PC-9 (cell line): ENCODE measurements around the gene CTNNA3. TPM values are rescaled to one million over a fixed set of nuclear protein-coding genes. Genes with fewer than 3 reads are reported as not detected.

Experiments used
- BruUV-seq: library from RNA; stranded (reverse); fragments of 400-500 nt; replicated peaks from 2 replicates; lab custom pipeline; 2021; lab: Mats Ljungman, UMichigan
- CTCF ChIA-PET: fragments of 300-600 bp; sonication (Branson Sonifier 250); formaldehyde crosslinking; loops from one replicate; lab custom pipeline; 2022; ENCODE audit warnings: antibody characterized with exemption; lab: Charles Lee
- POLR2A ChIA-PET: fragments of 300-600 bp; sonication (Branson Sonifier 250); formaldehyde crosslinking; loops from one replicate; lab custom pipeline; 2022; ENCODE audit warnings: antibody characterized with exemption; ENCODE audit not compliant: unreplicated experiment; lab: Charles Lee
- DNase-seq, 2 experiments: peaks; one replicate each; pipeline versions ENCODE4 v3.0.0 to v3.0.0-alpha.2; 2015 to 2022; ENCODE audit warnings: mixed read lengths in 1 of 2
- H2AFZ ChIP-seq: fragments of 200-600 bp; sonication (generic); 2 replicates; pipeline ENCODE4 v1.8.1; 2017; ENCODE audit warnings: antibody characterized with exemption
- H3F3A ChIP-seq: fragments of 200-600 bp; sonication (generic); 2 replicates; pipeline ENCODE4 v1.8.1; 2017; ENCODE audit warnings: antibody characterized with exemption, mild to moderate bottlenecking, low read depth; ENCODE audit not compliant: insufficient read depth
- H3K27ac ChIP-seq: fragments of 200-600 bp; sonication (generic); 2 replicates; pipeline ENCODE4 v1.6.1; 2016; ENCODE audit warnings: mixed run types
- H3K27me3 ChIP-seq: fragments of 200-600 bp; sonication (generic); 2 replicates; pipeline ENCODE4 v1.6.1; 2016; ENCODE audit warnings: low read depth, mixed run types; ENCODE audit not compliant: insufficient read depth
- H3K36me3 ChIP-seq: fragments of 200-600 bp; sonication (generic); 2 replicates; pipeline ENCODE4 v1.6.1; 2016; ENCODE audit warnings: low read depth, mixed run types
- H3K4me1 ChIP-seq: fragments of 200-600 bp; sonication (generic); replicated peaks from 2 replicates; pipeline ENCODE4 v1.6.1; 2016; ENCODE audit warnings: mixed run types; ENCODE audit not compliant: insufficient read depth
- H3K4me2 ChIP-seq: fragments of 200-600 bp; sonication (generic); 2 replicates; pipeline ENCODE4 v1.6.1; 2017; ENCODE audit warnings: mixed run types
- H3K4me3 ChIP-seq: fragments of 200-600 bp; sonication (generic); 2 replicates; pipeline ENCODE4 v1.6.1; 2016; ENCODE audit warnings: mixed run types
- H3K79me2 ChIP-seq: fragments of 200-600 bp; sonication (generic); 2 replicates; pipeline ENCODE4 v1.6.1; 2017; ENCODE audit warnings: low read depth, mixed run types
- H3K9me2 ChIP-seq: fragments of 200-600 bp; sonication (generic); 2 replicates; pipeline ENCODE4 v1.8.1; 2017; ENCODE audit warnings: mild to moderate bottlenecking; ENCODE audit not compliant: insufficient read depth
- H3K9me3 ChIP-seq: fragments of 200-600 bp; sonication (generic); 2 replicates; pipeline ENCODE4 v1.8.1; 2016; ENCODE audit warnings: low read depth; ENCODE audit not compliant: insufficient read depth
- H4K20me1 ChIP-seq: fragments of 200-600 bp; sonication (generic); 2 replicates; pipeline ENCODE4 v1.8.1; 2017; ENCODE audit not compliant: insufficient read depth
- CTCF ChIP-seq: fragments of 200-600 bp; sonication (generic); conservative IDR thresholded peaks from 2 replicates; pipeline ENCODE4 v1.6.1; 2017; ENCODE audit warnings: mixed run types, antibody characterized with exemption, mild to moderate bottlenecking, moderate library complexity
- EZH2 ChIP-seq: fragments of 200-600 bp; sonication (generic); IDR thresholded peaks from 2 replicates; pipeline ENCODE4 v1.8.0; 2017; ENCODE audit warnings: antibody characterized with exemption, low read depth
- intact Hi-C: fragments of 100-400 bp; cut with micrococcal nuclease; formaldehyde crosslinking; loops from one replicate; pipeline ENCODE4 v1.10.0; 2022; ENCODE audit not compliant: unreplicated experiment
- total RNA-seq: library from RNA; stranded (reverse); gene quantifications from 2 replicates; pipeline ENCODE4 v1.2.3, GENCODE V29; 2021

Gene CTNNA3
- total RNA-seq, 1 experiment from 2014 or later = not detected

GRCh38 chr10:65894961-65895360 is 1801.0 kb downstream of the CTNNA3 start:
- no peak overlapping the region for H3K4me2 ChIP-seq
- no TSS peak for BruUV-seq
- CTCF ChIA-PET = no interaction called here
- H3K27ac ChIP-seq = no peak overlapping the region
- intact Hi-C loops = no loop called here
- no peak for DNase-seq
- H3K27me3 ChIP-seq = no peaks in the 10 kb centered on the region
- H3K4me1 ChIP-seq = peaks cover 14% of the 10 kb centered on the region
- POLR2A ChIA-PET = no interaction called here
- no peaks in the 10 kb centered on the region for H3K36me3 ChIP-seq
- no peaks in the 10 kb centered on the region for H3F3A ChIP-seq
- peaks cover 5% of the 10 kb centered on the region; the same call in 1 of the 2 replicates for H3K9me3 ChIP-seq
- H4K20me1 ChIP-seq = no peaks in the 10 kb centered on the region
- H3K9me2 ChIP-seq = peaks cover 13% of the 10 kb centered on the region; the same call in 1 of the 2 replicates
- no peak overlapping the region for H2AFZ ChIP-seq
- no peak overlapping the region for H3K4me3 ChIP-seq
- H3K79me2 ChIP-seq = no peaks in the 10 kb centered on the region
- TF ChIP-seq CTCF (no peak), EZH2 (no peak)

- DNase-seq = no peak
- intact Hi-C loops = no loop called here
These were observed 1801.6 kb downstream of the CTNNA3 start for GRCh38 chr10:65894379-65894778.

GRCh38 chr10:65893676-65894075 is 1802.3 kb downstream of the CTNNA3 start:
- H3K36me3 ChIP-seq = no peaks in the 10 kb centered on the region
- intact Hi-C loops = no loop called here

More at GRCh38 chr10:65894379-65894778, 1801.6 kb downstream of the CTNNA3 start:
- Histone ChIP-seq H3K79me2 (no peaks in the 10 kb centered on the region), H3K4me1 (peaks cover 14% of the 10 kb centered on the region), H3K9me3 (peaks cover 5% of the 10 kb centered on the region; the same call in 1 of the 2 replicates), H3K4me2 (no peak overlapping the region), H3K27me3 (no peaks in the 10 kb centered on the region), H2AFZ (no peak overlapping the region), H3K4me3 (no peak overlapping the region), H3K9me2 (peaks cover 16% of the 10 kb centered on the region; the same call in 1 of the 2 replicates), H3K36me3 (no peaks in the 10 kb centered on the region), H3F3A (no peaks in the 10 kb centered on the region), H3K27ac (no peak overlapping the region), H4K20me1 (no peaks in the 10 kb centered on the region)
- BruUV-seq = no TSS peak
- TF ChIP-seq CTCF (no peak), EZH2 (no peak)
- ChIA-PET POLR2A (no interaction called here), CTCF (no interaction called here)

More at GRCh38 chr10:65893676-65894075, 1802.3 kb downstream of the CTNNA3 start:
- H3K9me3 ChIP-seq = peaks cover 5% of the 10 kb centered on the region; the same call in 1 of the 2 replicates
- no TSS peak for BruUV-seq
- H3K9me2 ChIP-seq = peaks cover 16% of the 10 kb centered on the region; the same call in 1 of the 2 replicates
- H3K4me1 ChIP-seq = peaks cover 14% of the 10 kb centered on the region
- CTCF ChIA-PET = no interaction called here
- H3K27ac ChIP-seq = no peak overlapping the region
- no peaks in the 10 kb centered on the region for H3K27me3 ChIP-seq
- H3K4me3 ChIP-seq = no peak overlapping the region
- TF ChIP-seq EZH2 (no peak), CTCF (no peak)
- POLR2A ChIA-PET = no interaction called here
- H2AFZ ChIP-seq = no peak overlapping the region
- no peaks in the 10 kb centered on the region for H3F3A ChIP-seq
- no peaks in the 10 kb centered on the region for H3K79me2 ChIP-seq
- no peaks in the 10 kb centered on the region for H4K20me1 ChIP-seq
- no peak overlapping the region for H3K4me2 ChIP-seq
- DNase-seq = no peak
